ENCODE results near the gene PDGFB.

DNA sequence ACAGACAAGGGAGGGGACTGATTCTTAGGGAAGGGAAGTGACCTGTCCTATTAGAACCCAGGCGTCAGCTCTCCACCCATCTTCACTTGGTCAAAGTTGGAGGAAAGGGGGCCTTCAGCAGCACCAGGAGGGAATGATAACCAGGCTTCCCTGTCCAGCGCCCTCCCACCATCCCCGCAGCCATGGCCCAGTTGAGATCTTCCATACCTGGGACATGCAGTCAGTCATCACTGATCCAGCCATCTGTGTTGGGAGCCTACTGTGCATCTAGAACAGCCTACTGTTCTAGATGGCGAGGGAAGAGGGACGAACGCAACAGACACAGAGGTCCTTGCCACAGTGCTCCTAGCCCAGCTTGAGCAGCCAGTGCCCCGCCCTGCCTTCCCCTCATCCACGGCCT lies 40.6 kb downstream of the PDGFB start:
- TF ChIP-seq, protein P1, sequence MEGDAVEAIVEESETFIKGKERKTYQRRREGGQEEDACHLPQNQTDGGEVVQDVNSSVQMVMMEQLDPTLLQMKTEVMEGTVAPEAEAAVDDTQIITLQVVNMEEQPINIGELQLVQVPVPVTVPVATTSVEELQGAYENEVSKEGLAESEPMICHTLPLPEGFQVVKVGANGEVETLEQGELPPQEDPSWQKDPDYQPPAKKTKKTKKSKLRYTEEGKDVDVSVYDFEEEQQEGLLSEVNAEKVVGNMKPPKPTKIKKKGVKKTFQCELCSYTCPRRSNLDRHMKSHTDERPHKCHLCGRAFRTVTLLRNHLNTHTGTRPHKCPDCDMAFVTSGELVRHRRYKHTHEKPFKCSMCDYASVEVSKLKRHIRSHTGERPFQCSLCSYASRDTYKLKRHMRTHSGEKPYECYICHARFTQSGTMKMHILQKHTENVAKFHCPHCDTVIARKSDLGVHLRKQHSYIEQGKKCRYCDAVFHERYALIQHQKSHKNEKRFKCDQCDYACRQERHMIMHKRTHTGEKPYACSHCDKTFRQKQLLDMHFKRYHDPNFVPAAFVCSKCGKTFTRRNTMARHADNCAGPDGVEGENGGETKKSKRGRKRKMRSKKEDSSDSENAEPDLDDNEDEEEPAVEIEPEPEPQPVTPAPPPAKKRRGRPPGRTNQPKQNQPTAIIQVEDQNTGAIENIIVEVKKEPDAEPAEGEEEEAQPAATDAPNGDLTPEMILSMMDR (IDR thresholded peaks at IDR 0.05 in 2 of 3, conservative IDR thresholded peaks at IDR 0.05 in 1 of 3; ENCODE audit: borderline replicate concordance in 1 of 3, insufficient read depth in 1 of 3, low read depth in 2 of 3, low read length in 2 of 3), result no peak
- TF ChIP-seq TCF7L2 (IDR thresholded peaks at IDR 0.05; ENCODE audit: borderline replicate concordance, extremely low read depth, insufficient read depth, insufficient read length) (no peak), POLR2A (IDR thresholded peaks at IDR 0.05; ENCODE audit: borderline replicate concordance, extremely low read depth, insufficient read depth, insufficient read length) (no peak)

Measured in HCT116 (cell line).